Measurements from ENCODE around the gene CPPED1. TPM values are rescaled to one million over a fixed set of nuclear protein-coding genes. Genes with fewer than 3 reads are reported as not detected.

The CPPED1 gene
- total and polyA plus RNA-seq, 2 experiments from 2014 or later, result 27.2 to 28.6 TPM

GRCh38 chr16:12829096-12829888 lies 25.6 kb upstream of the CPPED1 start:
- H3K27me3 ChIP-seq, result no peaks in the 10 kb centered on the region
- no peak overlapping the region for H3K4me2 ChIP-seq
- no peaks in the 10 kb centered on the region for H3K36me3 ChIP-seq (replicated peaks; ENCODE audit: insufficient read depth, low read depth)
- no peaks in the 10 kb centered on the region for H3K9me2 ChIP-seq (replicated peaks; ENCODE audit: insufficient read depth)
- H2AFZ ChIP-seq, result no peak overlapping the region
- TF ChIP-seq, protein P1, sequence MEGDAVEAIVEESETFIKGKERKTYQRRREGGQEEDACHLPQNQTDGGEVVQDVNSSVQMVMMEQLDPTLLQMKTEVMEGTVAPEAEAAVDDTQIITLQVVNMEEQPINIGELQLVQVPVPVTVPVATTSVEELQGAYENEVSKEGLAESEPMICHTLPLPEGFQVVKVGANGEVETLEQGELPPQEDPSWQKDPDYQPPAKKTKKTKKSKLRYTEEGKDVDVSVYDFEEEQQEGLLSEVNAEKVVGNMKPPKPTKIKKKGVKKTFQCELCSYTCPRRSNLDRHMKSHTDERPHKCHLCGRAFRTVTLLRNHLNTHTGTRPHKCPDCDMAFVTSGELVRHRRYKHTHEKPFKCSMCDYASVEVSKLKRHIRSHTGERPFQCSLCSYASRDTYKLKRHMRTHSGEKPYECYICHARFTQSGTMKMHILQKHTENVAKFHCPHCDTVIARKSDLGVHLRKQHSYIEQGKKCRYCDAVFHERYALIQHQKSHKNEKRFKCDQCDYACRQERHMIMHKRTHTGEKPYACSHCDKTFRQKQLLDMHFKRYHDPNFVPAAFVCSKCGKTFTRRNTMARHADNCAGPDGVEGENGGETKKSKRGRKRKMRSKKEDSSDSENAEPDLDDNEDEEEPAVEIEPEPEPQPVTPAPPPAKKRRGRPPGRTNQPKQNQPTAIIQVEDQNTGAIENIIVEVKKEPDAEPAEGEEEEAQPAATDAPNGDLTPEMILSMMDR (IDR thresholded peaks at IDR 0.05; ENCODE audit: poor library complexity), result no peak
- TF ChIP-seq EZH2phosphoT487 (IDR thresholded peaks at IDR 0.05; ENCODE audit: low read depth, severe bottlenecking, unreplicated experiment) (no peak), EZH2 (IDR thresholded peaks at IDR 0.05; ENCODE audit: borderline replicate concordance) (no peak)
- H4K20me1 ChIP-seq (ENCODE audit: insufficient read depth, poor library complexity, severe bottlenecking), result no peaks in the 10 kb centered on the region
- no peak overlapping the region for H3K27ac ChIP-seq
- no peaks in the 10 kb centered on the region for H3K4me1 ChIP-seq (ENCODE audit: insufficient read depth)
- no peaks in the 10 kb centered on the region for H3K79me2 ChIP-seq
- H3K9me3 ChIP-seq (ENCODE audit: low read depth), result no peaks in the 10 kb centered on the region
- WGBS (ENCODE audit: low lambda C conversion rate, missing lambda C conversion rate), result 95% methylated on average over 11 of the region's 11 CpGs
- no peak overlapping the region for H3K4me3 ChIP-seq
- DNase-seq (ENCODE audit: low spot score), result no peak

GRCh38 chr16:12828206-12828605 lies 24.5 kb upstream of the CPPED1 start:
- Histone ChIP-seq H3K9me2 (replicated peaks; ENCODE audit: insufficient read depth) (no peaks in the 10 kb centered on the region), H3K9me3 (ENCODE audit: low read depth) (no peaks in the 10 kb centered on the region), H4K20me1 (ENCODE audit: insufficient read depth, poor library complexity, severe bottlenecking) (no peaks in the 10 kb centered on the region), H2AFZ (no peak overlapping the region), H3K27me3 (no peaks in the 10 kb centered on the region), H3K4me2 (no peak overlapping the region), H3K4me1 (ENCODE audit: insufficient read depth) (no peaks in the 10 kb centered on the region), H3K27ac (no peak overlapping the region), H3K4me3 (no peak overlapping the region), H3K79me2 (no peaks in the 10 kb centered on the region), H3K36me3 (replicated peaks; ENCODE audit: insufficient read depth, low read depth) (no peaks in the 10 kb centered on the region)
- no peak for TF ChIP-seq EZH2 (IDR thresholded peaks at IDR 0.05; ENCODE audit: borderline replicate concordance)
- TF ChIP-seq EZH2phosphoT487 (IDR thresholded peaks at IDR 0.05; ENCODE audit: low read depth, severe bottlenecking, unreplicated experiment), result no peak
- TF ChIP-seq, protein P1 (IDR thresholded peaks at IDR 0.05; ENCODE audit: poor library complexity), result no peak
- no peak for DNase-seq (ENCODE audit: low spot score)

- WGBS (ENCODE audit: low lambda C conversion rate, missing lambda C conversion rate), result 82% methylated on average over 3 of the region's 3 CpGs
- Histone ChIP-seq H3K36me3 (replicated peaks; ENCODE audit: insufficient read depth, low read depth) (no peaks in the 10 kb centered on the region), H3K9me2 (replicated peaks; ENCODE audit: insufficient read depth) (no peaks in the 10 kb centered on the region), H3K9me3 (ENCODE audit: low read depth) (no peaks in the 10 kb centered on the region), H3K27ac (no peak overlapping the region), H2AFZ (no peak overlapping the region), H4K20me1 (ENCODE audit: insufficient read depth, poor library complexity, severe bottlenecking) (no peaks in the 10 kb centered on the region), H3K4me2 (no peak overlapping the region), H3K4me1 (ENCODE audit: insufficient read depth) (no peaks in the 10 kb centered on the region), H3K4me3 (no peak overlapping the region), H3K27me3 (no peaks in the 10 kb centered on the region), H3K79me2 (no peaks in the 10 kb centered on the region)
- TF ChIP-seq EZH2phosphoT487 (IDR thresholded peaks at IDR 0.05; ENCODE audit: low read depth, severe bottlenecking, unreplicated experiment), result no peak
- TF ChIP-seq EZH2 (IDR thresholded peaks at IDR 0.05; ENCODE audit: borderline replicate concordance), result no peak
- TF ChIP-seq, protein P1 (IDR thresholded peaks at IDR 0.05; ENCODE audit: poor library complexity), result no peak
- no peak for DNase-seq (ENCODE audit: low spot score)
These were observed 22.9 kb upstream of the CPPED1 start for GRCh38 chr16:12826559-12826958.

All from hepatocyte (in vitro differentiated cells).